ENCODE data around the gene MYO7A. TPM values are rescaled to one million over a fixed set of nuclear protein-coding genes. Genes with fewer than 3 reads are reported as not detected.

MYO7A gene
- total RNA-seq, 1 donor from 2014 or later: 23.2 TPM

- DNase-seq (ENCODE audit: low spot score): no peak
Observed at GRCh38 chr11:77144857-77145428, 16.9 kb downstream of the MYO7A start.

- DNase-seq (ENCODE audit: low spot score): no peak
Observed at GRCh38 chr11:77146261-77147035, 18.4 kb downstream of the MYO7A start.

GRCh38 chr11:77147036-77147315 is 18.9 kb downstream of the MYO7A start:
- no peak for DNase-seq (ENCODE audit: low spot score)

- no peak for DNase-seq (ENCODE audit: low spot score)
Observed at GRCh38 chr11:77147668-77148321, 19.7 kb downstream of the MYO7A start.

GRCh38 chr11:77148963-77149715 is 21.1 kb downstream of the MYO7A start:
- no peak for DNase-seq (ENCODE audit: low spot score)

GRCh38 chr11:77149716-77150392 is 21.8 kb downstream of the MYO7A start:
- DNase-seq (ENCODE audit: low spot score): no peak

- no peak for DNase-seq (ENCODE audit: low spot score)
Observed at GRCh38 chr11:77150836-77151235, 22.8 kb downstream of the MYO7A start.

GRCh38 chr11:77151804-77152509 is 23.9 kb downstream of the MYO7A start:
- no peak for DNase-seq (ENCODE audit: low spot score)

GRCh38 chr11:77152846-77153245 is 24.8 kb downstream of the MYO7A start:
- no peak for DNase-seq (ENCODE audit: low spot score)

GRCh38 chr11:77153276-77154185 is 25.5 kb downstream of the MYO7A start:
- no peak for DNase-seq (ENCODE audit: low spot score)

GRCh38 chr11:77154381-77155081 is 26.5 kb downstream of the MYO7A start:
- no peak for DNase-seq (ENCODE audit: low spot score)

- DNase-seq (ENCODE audit: low spot score): no peak
Observed at GRCh38 chr11:77155082-77155475, 27.0 kb downstream of the MYO7A start.

- DNase-seq (ENCODE audit: low spot score): no peak
Observed at GRCh38 chr11:77155556-77156130, 27.6 kb downstream of the MYO7A start.

GRCh38 chr11:77156396-77157195 is 28.6 kb downstream of the MYO7A start:
- DNase-seq (ENCODE audit: low spot score): no peak

GRCh38 chr11:77158041-77158695 is 30.1 kb downstream of the MYO7A start:
- no peak for DNase-seq (ENCODE audit: low spot score)

- no peak for DNase-seq (ENCODE audit: low spot score)
Observed at GRCh38 chr11:77159219-77159936, 31.3 kb downstream of the MYO7A start.

All from mesenteric fat pad (tissue), 1 donor.